ENCODE measurements around the gene ADAM12. TPM values are rescaled to one million over a fixed set of nuclear protein-coding genes. Genes with fewer than 3 reads are reported as not detected.

Gene ADAM12
- polyA plus RNA-seq, 1 donor from 2014 or later: 0.09 TPM

- H3K79me2 ChIP-seq (replicated peaks; ENCODE audit: insufficient read depth, low read length): no peaks in the 10 kb centered on the region
- no peak overlapping the region for H3K4me2 ChIP-seq (ENCODE audit: low read length)
- H3K9me3 ChIP-seq (ENCODE audit: low read length): no peaks in the 10 kb centered on the region
- TF ChIP-seq, protein P1, sequence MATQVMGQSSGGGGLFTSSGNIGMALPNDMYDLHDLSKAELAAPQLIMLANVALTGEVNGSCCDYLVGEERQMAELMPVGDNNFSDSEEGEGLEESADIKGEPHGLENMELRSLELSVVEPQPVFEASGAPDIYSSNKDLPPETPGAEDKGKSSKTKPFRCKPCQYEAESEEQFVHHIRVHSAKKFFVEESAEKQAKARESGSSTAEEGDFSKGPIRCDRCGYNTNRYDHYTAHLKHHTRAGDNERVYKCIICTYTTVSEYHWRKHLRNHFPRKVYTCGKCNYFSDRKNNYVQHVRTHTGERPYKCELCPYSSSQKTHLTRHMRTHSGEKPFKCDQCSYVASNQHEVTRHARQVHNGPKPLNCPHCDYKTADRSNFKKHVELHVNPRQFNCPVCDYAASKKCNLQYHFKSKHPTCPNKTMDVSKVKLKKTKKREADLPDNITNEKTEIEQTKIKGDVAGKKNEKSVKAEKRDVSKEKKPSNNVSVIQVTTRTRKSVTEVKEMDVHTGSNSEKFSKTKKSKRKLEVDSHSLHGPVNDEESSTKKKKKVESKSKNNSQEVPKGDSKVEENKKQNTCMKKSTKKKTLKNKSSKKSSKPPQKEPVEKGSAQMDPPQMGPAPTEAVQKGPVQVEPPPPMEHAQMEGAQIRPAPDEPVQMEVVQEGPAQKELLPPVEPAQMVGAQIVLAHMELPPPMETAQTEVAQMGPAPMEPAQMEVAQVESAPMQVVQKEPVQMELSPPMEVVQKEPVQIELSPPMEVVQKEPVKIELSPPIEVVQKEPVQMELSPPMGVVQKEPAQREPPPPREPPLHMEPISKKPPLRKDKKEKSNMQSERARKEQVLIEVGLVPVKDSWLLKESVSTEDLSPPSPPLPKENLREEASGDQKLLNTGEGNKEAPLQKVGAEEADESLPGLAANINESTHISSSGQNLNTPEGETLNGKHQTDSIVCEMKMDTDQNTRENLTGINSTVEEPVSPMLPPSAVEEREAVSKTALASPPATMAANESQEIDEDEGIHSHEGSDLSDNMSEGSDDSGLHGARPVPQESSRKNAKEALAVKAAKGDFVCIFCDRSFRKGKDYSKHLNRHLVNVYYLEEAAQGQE (IDR thresholded peaks at IDR 0.05; ENCODE audit: borderline replicate concordance): no peak
- TF ChIP-seq EZH2 (IDR thresholded peaks at IDR 0.05; ENCODE audit: borderline replicate concordance, insufficient read depth, low read length, poor library complexity, severe bottlenecking) (no peak), SMC3 (conservative IDR thresholded peaks at IDR 0.05; ENCODE audit: poor library complexity) (no peak), EP300 (conservative IDR thresholded peaks at IDR 0.05; ENCODE audit: poor library complexity, severe bottlenecking) (no peak), RAD21 (conservative IDR thresholded peaks at IDR 0.05) (no peak), MXI1 (conservative IDR thresholded peaks at IDR 0.05; ENCODE audit: poor library complexity, severe bottlenecking) (no peak), CTCF (IDR thresholded peaks at IDR 0.05; ENCODE audit: poor library complexity, severe bottlenecking) (no peak), TAF1 (IDR thresholded peaks at IDR 0.05; ENCODE audit: low read depth) (no peak), POLR2AphosphoS5 (IDR thresholded peaks at IDR 0.05) (no peak)
- no peak overlapping the region for H3K27ac ChIP-seq (ENCODE audit: low read length)
- no peaks in the 10 kb centered on the region for H3K9me2 ChIP-seq (ENCODE audit: insufficient read depth, low read length)
- no peaks in the 10 kb centered on the region for H3K36me3 ChIP-seq (ENCODE audit: insufficient read depth, low read length)
- H4K20me1 ChIP-seq (ENCODE audit: insufficient read depth): no peaks in the 10 kb centered on the region
- H3K4me3 ChIP-seq (ENCODE audit: low read length): no peak overlapping the region
- H3K27me3 ChIP-seq (ENCODE audit: insufficient read depth, low read depth, low read length): no peaks in the 10 kb centered on the region
- H2AFZ ChIP-seq (ENCODE audit: low read depth, low read length): no peak overlapping the region
- no peak overlapping the region for H3K9ac ChIP-seq (ENCODE audit: low read length)
- H3F3A ChIP-seq (ENCODE audit: insufficient read depth, low read length, poor library complexity, severe bottlenecking): no peaks in the 10 kb centered on the region
Observed at GRCh38 chr10:126210051-126210651, 178.1 kb downstream of the ADAM12 start.

DNA sequence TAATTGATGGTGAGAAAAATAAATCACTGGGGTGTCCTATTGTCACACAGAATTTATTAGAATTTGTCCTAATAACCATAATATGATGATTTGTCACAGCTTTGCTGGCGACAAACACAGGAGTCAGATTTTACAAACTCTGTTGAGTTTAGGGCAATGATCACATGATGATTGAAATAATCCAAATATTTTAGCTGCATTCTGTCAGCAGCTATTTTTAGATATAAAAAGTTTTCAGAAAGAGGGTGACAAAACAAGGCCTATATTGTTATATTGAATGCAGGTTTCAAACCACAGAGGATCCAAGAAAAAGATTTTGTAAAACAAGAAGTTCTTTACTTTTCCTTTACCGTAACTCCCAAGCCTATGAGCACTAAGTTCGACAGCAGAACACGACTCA is 178.8 kb downstream of the ADAM12 start:
- no peak overlapping the region for H3K27ac ChIP-seq (ENCODE audit: low read length)
- no peaks in the 10 kb centered on the region for H3K9me2 ChIP-seq (ENCODE audit: insufficient read depth, low read length)
- H3K4me3 ChIP-seq (ENCODE audit: low read length): no peak overlapping the region
- H3K9me3 ChIP-seq (ENCODE audit: low read length): no peaks in the 10 kb centered on the region
- no peaks in the 10 kb centered on the region for H3K36me3 ChIP-seq (ENCODE audit: insufficient read depth, low read length)
- no peaks in the 10 kb centered on the region for H4K20me1 ChIP-seq (ENCODE audit: insufficient read depth)
- no peaks in the 10 kb centered on the region for H3K79me2 ChIP-seq (replicated peaks; ENCODE audit: insufficient read depth, low read length)
- no peak overlapping the region for H3K4me2 ChIP-seq (ENCODE audit: low read length)
- no peaks in the 10 kb centered on the region for H3K27me3 ChIP-seq (ENCODE audit: insufficient read depth, low read depth, low read length)
- no peaks in the 10 kb centered on the region for H3F3A ChIP-seq (ENCODE audit: insufficient read depth, low read length, poor library complexity, severe bottlenecking)
- no peak overlapping the region for H2AFZ ChIP-seq (ENCODE audit: low read depth, low read length)
- no peak overlapping the region for H3K9ac ChIP-seq (ENCODE audit: low read length)
- no peak for TF ChIP-seq RAD21 (conservative IDR thresholded peaks at IDR 0.05)
- TF ChIP-seq MXI1 (conservative IDR thresholded peaks at IDR 0.05; ENCODE audit: poor library complexity, severe bottlenecking): no peak
- TF ChIP-seq, protein P1 (IDR thresholded peaks at IDR 0.05; ENCODE audit: borderline replicate concordance): no peak
- TF ChIP-seq CTCF (IDR thresholded peaks at IDR 0.05; ENCODE audit: poor library complexity, severe bottlenecking): no peak
- no peak for TF ChIP-seq EZH2 (IDR thresholded peaks at IDR 0.05; ENCODE audit: borderline replicate concordance, insufficient read depth, low read length, poor library complexity, severe bottlenecking)
- no peak for TF ChIP-seq POLR2AphosphoS5 (IDR thresholded peaks at IDR 0.05)
- no peak for TF ChIP-seq TAF1 (IDR thresholded peaks at IDR 0.05; ENCODE audit: low read depth)
- no peak for TF ChIP-seq SMC3 (conservative IDR thresholded peaks at IDR 0.05; ENCODE audit: poor library complexity)
- TF ChIP-seq EP300 (conservative IDR thresholded peaks at IDR 0.05; ENCODE audit: poor library complexity, severe bottlenecking): no peak
